Measurements from ENCODE around the gene TSR1. TPM values are rescaled to one million over a fixed set of nuclear protein-coding genes. Genes with fewer than 3 reads are reported as not detected.

TSR1 gene
- total and polyA plus RNA-seq, 9 of the 15 experiments (the other 6 are each of a cell fraction or from before 2014, with no cell fraction given), result 16.4 to 87.5 (median 55.2) TPM

GRCh38 chr17:2366747-2367494 is 30.7 kb upstream of the TSR1 start:
- Histone ChIP-seq H3K9ac (ENCODE audit: insufficient read depth in 1 of 2, low read depth in 2 of 2, low read length in 2 of 2) (no peak overlapping the region), H3K4me3 (no peak overlapping the region), H3K9me1 (ENCODE audit: control insufficient read depth, insufficient read depth, low read length) (no peaks in the 10 kb centered on the region), H3K4me1 (replicated peaks in 1 of 2; ENCODE audit: control insufficient read depth in 2 of 2, insufficient read depth in 2 of 2, low read length in 2 of 2) (peaks cover 0 to 6% of the 10 kb centered on the region in 2 experiments; a peak in 2 of 5 replicates), H3K9me3 (replicated peaks; ENCODE audit: control insufficient read depth, insufficient read depth, low read depth, low read length) (no peaks in the 10 kb centered on the region), H3K27me3 (ENCODE audit: control insufficient read depth in 2 of 2, insufficient read depth in 2 of 2, low read length in 2 of 2) (no peaks in the 10 kb centered on the region), H3K27ac (ENCODE audit: extremely low read depth, low read depth, low read length) (no peak overlapping the region), H3K79me2 (ENCODE audit: control insufficient read depth, insufficient read depth, low read length) (no peaks in the 10 kb centered on the region), H2AFZ (ENCODE audit: low read depth, low read length) (no peak overlapping the region), H3K4me2 (ENCODE audit: insufficient read depth, low read length) (no peak overlapping the region), H3K36me3 (ENCODE audit: control insufficient read depth, insufficient read depth, low read length) (no peaks in the 10 kb centered on the region), H4K20me1 (replicated peaks; ENCODE audit: control insufficient read depth, insufficient read depth, low read length) (no peaks in the 10 kb centered on the region)
- in situ Hi-C loops (cut with MboI) (no loop called here), intact Hi-C loops (cut with micrococcal nuclease) (no loop called here)
- CTCF ChIA-PET (ENCODE audit: low intra/inter-chr PET ratio), result no interaction called here
- peak; percentile 23 to 39 (median 30) for DNase-seq (ENCODE audit: extremely low read depth in 1 of 4, low spot score in 3 of 4)
- TF ChIP-seq TCF7 (IDR thresholded peaks at IDR 0.05; ENCODE audit: borderline replicate concordance), result no peak
- no peak for TF ChIP-seq BHLHE40 (IDR thresholded peaks at IDR 0.05; ENCODE audit: low read length)
- peak; percentile 42 to 44 (median 43) for TF ChIP-seq CTCF (IDR thresholded peaks at IDR 0.05 in 2 of 3, conservative IDR thresholded peaks at IDR 0.05 in 1 of 3; ENCODE audit: insufficient read depth in 2 of 3, low read depth in 1 of 3, low read length in 3 of 3)
- no peak for TF ChIP-seq MECOM (CRISPR knock-in tag; IDR thresholded peaks at IDR 0.05)
- no peak for TF ChIP-seq DIDO1 (tag; IDR thresholded peaks at IDR 0.05; ENCODE audit: low read depth)
- no peak for TF ChIP-seq RBM22 (IDR thresholded peaks at IDR 0.05; ENCODE audit: low read depth, low read length, poor library complexity, severe bottlenecking)
- POLR2A ChIA-PET, result no interaction called here
- no TSS peak for BruUV-seq (replicated peaks)
- FAIRE-seq, result no peak
- peak; percentile 82 for ATAC-seq
- 84% methylated on average over 9 of the region's 26 CpGs for WGBS (ENCODE audit: insufficient coverage, low coverage, missing lambda C conversion rate)
